ENCODE measurements around the gene EPB41L1.

Gene EPB41L1

GRCh38 chr20:36279362-36279761 lies 124.8 kb downstream of the EPB41L1 start:
- H3K9me3 Mint-ChIP-seq: peaks cover 3% of the 10 kb centered on the region
- no peak overlapping the region for H3K4me3 Mint-ChIP-seq
- H3K36me3 Mint-ChIP-seq (ENCODE audit: low read depth): no peaks in the 10 kb centered on the region
- peaks cover 2% of the 10 kb centered on the region for H3K4me1 Mint-ChIP-seq
- no peak overlapping the region for H3K27ac Mint-ChIP-seq
- no peak for TF ChIP-seq CTCF (IDR thresholded peaks at IDR 0.05)
- H3K27me3 Mint-ChIP-seq (ENCODE audit: low read depth, poor library complexity): peaks cover 26% of the 10 kb centered on the region
- no peak for DNase-seq

DNA sequence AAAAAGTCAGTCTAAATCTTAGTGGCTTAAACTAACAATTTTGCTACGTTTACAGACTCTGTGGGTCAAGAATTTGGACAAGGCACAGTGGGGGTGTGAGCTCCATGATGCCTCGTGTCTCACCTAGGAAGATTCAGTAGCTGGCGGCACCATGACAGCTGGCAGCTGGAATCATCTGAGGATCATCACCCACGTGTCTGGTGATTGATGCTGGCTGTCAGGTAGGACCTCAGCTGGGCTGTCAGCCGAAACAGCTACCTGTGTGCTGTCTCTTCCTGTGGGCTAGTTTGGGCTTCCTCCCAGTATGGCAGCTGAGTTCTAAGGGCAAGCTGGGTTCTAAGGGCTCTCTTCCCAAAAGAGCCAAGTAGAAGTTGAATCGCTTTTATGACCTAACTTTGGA lies 125.2 kb downstream of the EPB41L1 start:
- TF ChIP-seq CTCF (IDR thresholded peaks at IDR 0.05): no peak
- no peaks in the 10 kb centered on the region for H3K4me1 Mint-ChIP-seq
- no peak for DNase-seq
- H3K9me3 Mint-ChIP-seq: peaks cover 3% of the 10 kb centered on the region
- H3K27ac Mint-ChIP-seq: no peak overlapping the region
- H3K27me3 Mint-ChIP-seq (ENCODE audit: low read depth, poor library complexity): peaks cover 29% of the 10 kb centered on the region
- H3K4me3 Mint-ChIP-seq: no peak overlapping the region
- H3K36me3 Mint-ChIP-seq (ENCODE audit: low read depth): no peaks in the 10 kb centered on the region

GRCh38 chr20:36281785-36282380 lies 127.3 kb downstream of the EPB41L1 start:
- Mint-ChIP-seq H3K27me3 (ENCODE audit: low read depth, poor library complexity) (peaks cover 41% of the 10 kb centered on the region), H3K9me3 (peaks cover 3% of the 10 kb centered on the region), H3K4me1 (no peaks in the 10 kb centered on the region), H3K36me3 (ENCODE audit: low read depth) (no peaks in the 10 kb centered on the region), H3K4me3 (no peak overlapping the region), H3K27ac (no peak overlapping the region)
- no peak for DNase-seq
- no peak for TF ChIP-seq CTCF (IDR thresholded peaks at IDR 0.05)

Data from nephron progenitor cell (in vitro differentiated cells).